Esophagus squamous epithelium (tissue), 5 donors: ENCODE data around the gene ANKRD7. TPM values are rescaled to one million over a fixed set of nuclear protein-coding genes. Genes with fewer than 3 reads are reported as not detected.
"Not testable (repeated sequence)": the region's sequence is repeated elsewhere in the genome, so short reads cannot be mapped to it uniquely, and the experiment has no call there.

Experiments
- DNase-seq: peaks from one replicate; lab custom pipeline; 2025; lab: John Stamatoyannopoulos, UW
- H3K27ac ChIP-seq, 4 donors: fragments of 200-600 bp; sonication (generic); one replicate each; pipeline ENCODE4 v1.5.1; 2016 to 2019; ENCODE audit warnings: mild to moderate bottlenecking in 1 of 4
- H3K27me3 ChIP-seq, 4 donors: fragments of 200-600 bp; sonication (generic); 1 replicate in 3 of 4; 2 replicates in 1 of 4; pipeline versions ENCODE4 v1.5.1 to v1.6.0; 2017 to 2021; ENCODE audit warnings: antibody characterized with exemption in 1 of 4
- H3K36me3 ChIP-seq, 3 donors: fragments of 200-600 bp; sonication (generic); one replicate each; pipeline ENCODE4 v1.5.1; 2016 to 2019
- H3K4me1 ChIP-seq, 3 donors: fragments of 200-600 bp; sonication (generic); one replicate each; pipeline ENCODE4 v1.5.1; 2017 to 2019
- H3K4me3 ChIP-seq, 4 donors: fragments of 200-600 bp; sonication (generic); 1 replicate in 3 of 4; 2 replicates in 1 of 4; pipeline ENCODE4 v1.5.1; 2016 to 2019; ENCODE audit warnings: mild to moderate bottlenecking in 2 of 4, moderate library complexity in 1 of 4
- H3K9me3 ChIP-seq, 3 donors: fragments of 200-600 bp; sonication (generic); one replicate each; pipeline ENCODE4 v1.5.1; 2016 to 2019
- CTCF ChIP-seq, 6 experiments: fragments of 450-650 bp in 4 of 6; fragments of 200-600 bp in 2 of 6; sonication (generic) in 2 of 6; IDR thresholded peaks; one replicate each; pipeline ENCODE4 v1.5.1; 2016 to 2019; ENCODE audit warnings: antibody characterized with exemption in 6 of 6, mild to moderate bottlenecking in 4 of 6, moderate library complexity in 4 of 6
- POLR2A ChIP-seq, 4 donors: fragments of 450-650 bp; IDR thresholded peaks; one replicate each; pipeline ENCODE4 v1.6.1; 2017; ENCODE audit warnings: antibody characterized with exemption in 4 of 4, mild to moderate bottlenecking in 4 of 4, moderate library complexity in 3 of 4
- WGBS, 2 donors: methylation state at CpG; one replicate each; pipeline ENCODE4 v1.1.5; 2018; 5-methylcytosine and 5-hydroxymethylcytosine counted together
- intact Hi-C: fragments of 100-400 bp; cut with DNase I; formaldehyde crosslinking; loops from one replicate; pipeline ENCODE4 v1.15.0; 2022
- total RNA-seq, 4 donors: library from RNA; depleted of rRNA; stranded (reverse); fragments of >200 nt; gene quantifications; one replicate each; pipeline ENCODE4 v1.1.0, GENCODE V29; 2016
- donor health status: DM: yes; HTN: yes; CAD: no.

The ANKRD7 gene
- total RNA-seq, 4 donors from 2014 or later = 0.57 TPM; not detected in 3

GRCh38 chr7:118232837-118233236 is 8.3 kb downstream of the ANKRD7 start:
- TF ChIP-seq CTCF (IDR thresholded peaks at IDR 0.05) (no peak), POLR2A (IDR thresholded peaks at IDR 0.05) (no peak)
- Histone ChIP-seq H3K36me3 (no peaks in the 10 kb centered on the region), H3K27ac (no peak overlapping the region), H3K27me3 (no peaks in the 10 kb centered on the region), H3K4me1 (no peaks in the 10 kb centered on the region), H3K9me3 (no peaks in the 10 kb centered on the region), H3K4me3 (no peak overlapping the region)
- intact Hi-C loops = no loop called here
- WGBS, 2 donors = 38 to 61% methylated on average over 1 of the region's 1 CpG
- DNase-seq = no peak

- no peak overlapping the region for H3K27ac ChIP-seq
- no peak for DNase-seq
- no peaks in the 10 kb centered on the region for H3K9me3 ChIP-seq
- intact Hi-C loops = no loop called here
- WGBS, 2 donors = 82 to 86% methylated on average over 1 of the region's 1 CpG
- no peak overlapping the region for H3K4me3 ChIP-seq
- H3K27me3 ChIP-seq = no peaks in the 10 kb centered on the region
- TF ChIP-seq POLR2A (IDR thresholded peaks at IDR 0.05) (no peak), CTCF (IDR thresholded peaks at IDR 0.05) (no peak)
- H3K36me3 ChIP-seq = no peaks in the 10 kb centered on the region
- H3K4me1 ChIP-seq = no peaks in the 10 kb centered on the region
Measured at GRCh38 chr7:118233799-118234198, 9.3 kb downstream of the ANKRD7 start.

- no peak overlapping the region for H3K27ac ChIP-seq
- DNase-seq = no peak
- no peaks in the 10 kb centered on the region for H3K4me1 ChIP-seq
- no peaks in the 10 kb centered on the region for H3K36me3 ChIP-seq
- no peaks in the 10 kb centered on the region for H3K27me3 ChIP-seq
- intact Hi-C loops = no loop called here
- TF ChIP-seq CTCF (IDR thresholded peaks at IDR 0.05) (no peak), POLR2A (IDR thresholded peaks at IDR 0.05) (no peak)
- WGBS, 2 donors = 88% methylated on average over 1 of the region's 3 CpGs; no CpG with 5 or more reads in 1 of the 2 donors
- H3K4me3 ChIP-seq = no peak overlapping the region
- H3K9me3 ChIP-seq = no peaks in the 10 kb centered on the region
Measured at GRCh38 chr7:118239014-118239413, 14.5 kb downstream of the ANKRD7 start.

GRCh38 chr7:118240320-118240719 is 15.8 kb downstream of the ANKRD7 start:
- H3K4me3 ChIP-seq, H3K36me3 ChIP-seq, DNase-seq, H3K27ac ChIP-seq, H3K4me1 ChIP-seq, intact Hi-C loops, H3K9me3 ChIP-seq, H3K27me3 ChIP-seq: not testable (repeated sequence)
- 97 to 100% methylated on average over 2 of the region's 2 CpGs for WGBS, 2 donors

- no peaks in the 10 kb centered on the region for H3K9me3 ChIP-seq
- no peaks in the 10 kb centered on the region for H3K4me1 ChIP-seq
- no peak for TF ChIP-seq POLR2A (IDR thresholded peaks at IDR 0.05)
- TF ChIP-seq CTCF (IDR thresholded peaks at IDR 0.05) = no peak
Measured at GRCh38 chr7:118243695-118244094, 19.2 kb downstream of the ANKRD7 start.

More at GRCh38 chr7:118243695-118244094, 19.2 kb downstream of the ANKRD7 start:
- 63 to 73% methylated on average over 1 of the region's 1 CpG for WGBS, 2 donors
- no peaks in the 10 kb centered on the region for H3K27me3 ChIP-seq
- intact Hi-C loops = no loop called here
- H3K4me3 ChIP-seq = no peak overlapping the region
- no peaks in the 10 kb centered on the region for H3K36me3 ChIP-seq
- no peak overlapping the region for H3K27ac ChIP-seq
- DNase-seq = no peak
